ENCODE data around the gene LCAT.

LCAT gene, protein sequence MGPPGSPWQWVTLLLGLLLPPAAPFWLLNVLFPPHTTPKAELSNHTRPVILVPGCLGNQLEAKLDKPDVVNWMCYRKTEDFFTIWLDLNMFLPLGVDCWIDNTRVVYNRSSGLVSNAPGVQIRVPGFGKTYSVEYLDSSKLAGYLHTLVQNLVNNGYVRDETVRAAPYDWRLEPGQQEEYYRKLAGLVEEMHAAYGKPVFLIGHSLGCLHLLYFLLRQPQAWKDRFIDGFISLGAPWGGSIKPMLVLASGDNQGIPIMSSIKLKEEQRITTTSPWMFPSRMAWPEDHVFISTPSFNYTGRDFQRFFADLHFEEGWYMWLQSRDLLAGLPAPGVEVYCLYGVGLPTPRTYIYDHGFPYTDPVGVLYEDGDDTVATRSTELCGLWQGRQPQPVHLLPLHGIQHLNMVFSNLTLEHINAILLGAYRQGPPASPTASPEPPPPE

DNA sequence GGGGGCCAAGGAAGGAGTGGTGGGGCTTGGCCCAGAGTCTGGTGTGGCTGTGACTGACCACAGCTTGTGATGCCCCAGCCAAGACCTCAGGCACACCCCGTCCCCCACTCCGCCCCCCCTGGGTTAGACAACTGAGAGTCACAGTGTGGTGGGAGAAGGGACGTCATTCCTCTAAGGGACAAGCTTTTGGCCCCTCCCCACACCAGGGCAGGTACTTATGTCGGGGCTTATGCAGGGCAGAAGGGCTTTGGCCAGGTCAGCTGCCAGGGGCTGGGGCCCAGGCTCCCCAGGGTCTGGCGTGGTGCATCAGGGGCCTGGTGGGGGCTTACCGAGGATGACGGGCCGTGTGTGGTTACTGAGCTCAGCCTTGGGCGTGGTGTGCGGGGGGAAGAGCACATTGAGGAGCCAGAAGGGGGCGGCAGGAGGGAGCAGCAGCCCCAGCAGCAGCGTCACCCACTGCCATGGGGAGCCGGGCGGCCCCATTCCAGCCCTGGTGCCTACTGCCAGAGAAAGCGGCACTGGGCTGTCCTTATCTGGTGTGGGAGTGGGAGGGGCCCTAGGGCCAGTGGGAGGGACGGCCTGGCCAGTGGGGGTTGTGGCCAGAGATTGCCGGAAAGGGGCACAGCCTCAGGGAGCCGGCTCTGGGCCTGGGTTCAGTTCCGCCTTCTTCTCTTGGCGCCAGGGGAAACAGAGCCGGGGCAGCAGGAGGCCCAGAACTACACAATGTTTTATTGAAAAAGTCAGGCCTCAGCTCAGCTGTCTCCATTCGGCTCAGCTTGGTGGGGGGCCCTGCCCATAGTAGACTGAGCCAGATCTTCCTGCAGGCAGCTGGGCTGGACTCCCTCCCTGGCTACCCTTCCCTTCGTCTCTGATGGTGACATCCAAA, at the start of gene LCAT:
TSS of gene LCAT (minus strand) at position 502 of the 886 bp plus-strand sequence. CDS start at position 483, 19 bp downstream.
- WGBS (ENCODE audit: insufficient coverage, insufficient read length) = no CpG with 5 or more reads among the region's 23 CpGs
- no peak for DNase-seq (ENCODE audit: low read depth, low spot score)
- no peak within 1 kb of the TSS for H3K4me3 ChIP-seq (ENCODE audit: low read length)
- peaks cover 44% of the 10 kb centered on the region for H3K36me3 ChIP-seq (ENCODE audit: control insufficient read depth, insufficient read depth, low read length)
- no peaks in the 10 kb centered on the region; the same call in 1 of the 2 replicates for H3K4me1 ChIP-seq (ENCODE audit: control insufficient read depth, insufficient read depth, low read length)
- H3K27me3 ChIP-seq (ENCODE audit: control insufficient read depth, insufficient read depth, low read length) = no peaks in the 10 kb centered on the region
- H3K9me3 ChIP-seq (ENCODE audit: control insufficient read depth, insufficient read depth, low read length) = no peaks in the 10 kb centered on the region
- H3K27ac ChIP-seq (ENCODE audit: low read length) = no peak within 1 kb of the TSS

DNA sequence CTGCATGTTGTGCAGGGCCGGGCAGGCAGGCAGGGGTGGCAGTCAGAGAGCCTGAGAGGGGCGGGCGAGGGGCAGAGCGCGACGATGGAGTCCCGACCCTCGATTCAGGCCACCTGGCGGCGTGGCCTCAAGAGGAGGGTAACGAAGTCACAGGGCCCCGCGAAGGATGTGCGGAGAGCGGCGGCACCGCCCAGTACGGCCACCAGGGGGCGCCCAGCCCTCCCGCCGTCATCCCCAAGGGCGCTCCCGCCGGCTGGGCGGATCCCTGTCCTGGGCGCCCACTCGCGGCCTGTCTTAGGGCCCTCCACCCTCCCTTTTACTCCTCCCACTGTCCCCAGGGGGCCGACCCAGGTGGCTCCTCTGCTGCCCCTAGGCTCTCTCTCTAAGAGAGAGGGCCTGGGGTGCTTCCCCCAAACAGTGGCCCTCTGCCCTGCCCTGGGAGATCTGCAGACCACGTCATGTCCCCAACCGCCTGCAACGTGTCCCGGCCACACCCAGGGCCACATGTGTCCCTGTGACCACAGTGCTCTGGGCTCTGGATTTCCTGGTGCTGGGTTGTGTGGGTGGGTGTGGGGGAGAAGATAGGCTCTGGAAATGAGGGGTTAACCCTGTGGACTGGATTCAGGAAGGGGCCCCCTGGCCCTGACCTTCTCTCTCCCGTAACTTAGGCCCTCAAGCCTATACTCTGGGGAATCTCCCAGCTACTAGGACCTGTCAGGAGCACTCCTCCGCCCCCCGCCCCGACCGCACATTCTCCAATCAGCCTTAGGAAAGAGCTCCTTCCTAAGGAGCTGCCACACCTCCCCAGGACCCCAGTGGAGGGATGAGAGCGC, 49.5 kb upstream of the LCAT start:
- WGBS (ENCODE audit: insufficient coverage, insufficient read length) = no CpG with 5 or more reads among the region's 39 CpGs
- Histone ChIP-seq H3K9me3 (ENCODE audit: control insufficient read depth, insufficient read depth, low read length) (no peaks in the 10 kb centered on the region), H3K27ac (ENCODE audit: low read length) (no peak overlapping the region), H3K27me3 (ENCODE audit: control insufficient read depth, insufficient read depth, low read length) (no peaks in the 10 kb centered on the region), H3K4me1 (ENCODE audit: control insufficient read depth, insufficient read depth, low read length) (no peaks in the 10 kb centered on the region), H3K36me3 (ENCODE audit: control insufficient read depth, insufficient read depth, low read length) (no peaks in the 10 kb centered on the region), H3K4me3 (ENCODE audit: low read length) (no peak overlapping the region)
- no peak for DNase-seq (ENCODE audit: low read depth, low spot score)

DNA sequence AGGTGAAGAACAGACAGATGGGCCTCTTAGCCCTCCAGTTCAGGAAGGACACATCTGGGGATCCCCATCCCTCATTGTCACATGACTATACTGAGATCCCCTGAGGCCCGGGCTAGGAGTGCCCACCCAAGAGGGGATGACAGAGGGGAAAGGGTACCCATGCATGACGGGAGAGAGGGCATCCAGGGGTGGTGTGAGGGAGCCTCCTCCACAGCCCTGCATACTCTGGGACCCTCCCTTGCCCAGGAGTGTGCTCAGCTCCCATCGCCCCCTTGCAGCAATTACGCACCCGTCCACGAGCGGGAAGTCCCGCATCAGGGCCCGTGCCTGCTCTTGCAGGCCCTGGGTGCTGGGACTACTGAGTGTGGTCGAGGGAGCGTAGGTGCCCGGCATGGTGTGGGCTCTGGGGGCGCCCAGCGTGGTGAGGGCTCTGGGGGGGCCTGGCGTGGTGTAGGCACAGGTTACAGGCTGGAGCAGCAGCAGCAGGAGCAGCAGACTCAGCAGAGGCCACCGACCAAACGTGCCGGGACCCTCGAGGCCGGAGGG, 48.8 kb upstream of the LCAT start:
- Histone ChIP-seq H3K27ac (ENCODE audit: low read length) (no peak overlapping the region), H3K36me3 (ENCODE audit: control insufficient read depth, insufficient read depth, low read length) (no peaks in the 10 kb centered on the region), H3K9me3 (ENCODE audit: control insufficient read depth, insufficient read depth, low read length) (no peaks in the 10 kb centered on the region), H3K27me3 (ENCODE audit: control insufficient read depth, insufficient read depth, low read length) (no peaks in the 10 kb centered on the region), H3K4me1 (ENCODE audit: control insufficient read depth, insufficient read depth, low read length) (no peaks in the 10 kb centered on the region), H3K4me3 (ENCODE audit: low read length) (no peak overlapping the region)
- WGBS (ENCODE audit: insufficient coverage, insufficient read length) = no CpG with 5 or more reads among the region's 20 CpGs
- no peak for DNase-seq (ENCODE audit: low read depth, low spot score)

DNA sequence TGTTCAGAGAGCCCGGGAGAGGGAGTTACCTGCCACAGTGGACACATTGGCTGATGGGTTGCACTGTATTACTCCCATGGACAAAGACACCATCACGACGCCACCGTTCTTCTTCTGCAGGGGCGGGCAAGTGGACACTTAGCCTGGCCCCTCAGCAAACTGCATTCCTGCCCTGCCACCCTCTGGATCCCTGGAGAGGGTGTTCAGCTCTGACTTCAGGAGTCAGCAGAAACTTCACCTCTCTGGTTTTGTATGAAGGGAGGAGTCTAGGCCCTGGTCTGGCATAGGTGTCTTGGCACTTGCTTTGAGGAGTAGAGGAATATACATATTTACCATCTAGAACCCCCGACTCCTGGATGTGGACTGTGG, 46.1 kb upstream of the LCAT start:
- WGBS (ENCODE audit: insufficient coverage, insufficient read length) = no CpG with 5 or more reads among the region's 6 CpGs
- no peaks in the 10 kb centered on the region for H3K9me3 ChIP-seq (ENCODE audit: control insufficient read depth, insufficient read depth, low read length)
- H3K36me3 ChIP-seq (ENCODE audit: control insufficient read depth, insufficient read depth, low read length) = no peaks in the 10 kb centered on the region
- DNase-seq (ENCODE audit: low read depth, low spot score) = no peak
- no peak overlapping the region for H3K27ac ChIP-seq (ENCODE audit: low read length)
- H3K4me3 ChIP-seq (ENCODE audit: low read length) = no peak overlapping the region
- no peaks in the 10 kb centered on the region for H3K27me3 ChIP-seq (ENCODE audit: control insufficient read depth, insufficient read depth, low read length)
- H3K4me1 ChIP-seq (ENCODE audit: control insufficient read depth, insufficient read depth, low read length) = no peaks in the 10 kb centered on the region

DNA sequence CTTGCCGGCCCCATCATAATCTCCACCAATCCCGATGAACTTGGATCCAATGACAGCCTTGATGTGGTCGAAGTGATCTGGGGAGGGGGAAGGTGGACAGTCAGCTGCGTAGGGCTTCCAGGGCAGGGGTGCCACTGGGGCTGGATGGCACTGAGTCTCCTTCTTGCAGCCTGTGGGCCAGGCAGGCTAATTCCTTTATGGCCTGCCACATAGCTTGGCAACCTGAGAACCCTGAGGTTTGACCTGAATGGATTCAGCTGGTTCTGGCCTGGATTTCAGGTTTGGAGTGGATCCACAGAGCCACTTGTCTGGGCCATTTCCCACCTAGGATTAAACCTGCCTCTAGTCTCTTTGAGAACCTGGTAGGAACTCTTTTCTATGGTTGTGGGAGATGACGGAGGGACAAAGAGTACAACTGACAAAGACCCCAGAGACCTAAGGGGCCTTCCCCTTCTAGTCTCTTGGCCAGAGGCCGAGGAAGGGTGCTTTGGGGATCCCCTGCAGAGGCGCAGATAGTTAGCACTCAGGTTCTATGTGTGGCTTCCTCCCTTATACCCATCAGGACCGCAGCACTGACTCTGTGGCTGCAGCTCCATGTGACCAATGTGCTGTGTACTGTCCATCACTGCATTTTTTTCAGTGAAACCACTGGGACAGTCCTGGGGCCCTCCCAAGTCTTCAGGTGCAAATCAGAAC, 45.5 kb upstream of the LCAT start:
- no peak overlapping the region for H3K4me3 ChIP-seq (ENCODE audit: low read length)
- H3K36me3 ChIP-seq (ENCODE audit: control insufficient read depth, insufficient read depth, low read length) = no peaks in the 10 kb centered on the region
- no peaks in the 10 kb centered on the region for H3K4me1 ChIP-seq (ENCODE audit: control insufficient read depth, insufficient read depth, low read length)
- H3K27ac ChIP-seq (ENCODE audit: low read length) = no peak overlapping the region
- WGBS (ENCODE audit: insufficient coverage, insufficient read length) = no CpG with 5 or more reads among the region's 8 CpGs
- DNase-seq (ENCODE audit: low read depth, low spot score) = no peak
- H3K27me3 ChIP-seq (ENCODE audit: control insufficient read depth, insufficient read depth, low read length) = no peaks in the 10 kb centered on the region
- H3K9me3 ChIP-seq (ENCODE audit: control insufficient read depth, insufficient read depth, low read length) = no peaks in the 10 kb centered on the region

DNA sequence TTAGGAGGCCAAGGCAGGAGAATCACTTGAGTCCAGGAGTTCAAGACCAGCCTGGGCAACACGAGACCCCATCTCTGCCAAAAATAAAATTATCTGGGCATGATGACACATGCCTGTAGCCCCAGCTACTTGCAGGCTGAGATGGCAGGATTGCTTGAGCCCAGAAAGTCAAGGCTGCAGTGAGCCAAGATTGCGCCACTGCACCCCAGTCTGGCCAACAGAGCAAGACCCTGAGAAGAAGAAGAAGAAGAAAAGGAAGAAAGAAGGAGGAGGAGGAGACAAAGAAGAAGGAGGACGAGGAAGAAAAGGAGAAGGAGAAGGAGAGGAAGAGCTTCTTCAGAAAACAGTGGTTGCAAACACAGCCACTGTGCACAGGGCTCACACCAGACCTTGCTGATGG, 44.8 kb upstream of the LCAT start:
- WGBS (ENCODE audit: insufficient coverage, insufficient read length) = no CpG with 5 or more reads among the region's 3 CpGs
- no peaks in the 10 kb centered on the region for H3K27me3 ChIP-seq (ENCODE audit: control insufficient read depth, insufficient read depth, low read length)
- H3K9me3 ChIP-seq (ENCODE audit: control insufficient read depth, insufficient read depth, low read length) = no peaks in the 10 kb centered on the region
- no peak for DNase-seq (ENCODE audit: low read depth, low spot score)
- no peak overlapping the region for H3K27ac ChIP-seq (ENCODE audit: low read length)
- H3K4me1 ChIP-seq (ENCODE audit: control insufficient read depth, insufficient read depth, low read length) = no peaks in the 10 kb centered on the region
- H3K36me3 ChIP-seq (ENCODE audit: control insufficient read depth, insufficient read depth, low read length) = no peaks in the 10 kb centered on the region
- H3K4me3 ChIP-seq (ENCODE audit: low read length) = no peak overlapping the region

DNA sequence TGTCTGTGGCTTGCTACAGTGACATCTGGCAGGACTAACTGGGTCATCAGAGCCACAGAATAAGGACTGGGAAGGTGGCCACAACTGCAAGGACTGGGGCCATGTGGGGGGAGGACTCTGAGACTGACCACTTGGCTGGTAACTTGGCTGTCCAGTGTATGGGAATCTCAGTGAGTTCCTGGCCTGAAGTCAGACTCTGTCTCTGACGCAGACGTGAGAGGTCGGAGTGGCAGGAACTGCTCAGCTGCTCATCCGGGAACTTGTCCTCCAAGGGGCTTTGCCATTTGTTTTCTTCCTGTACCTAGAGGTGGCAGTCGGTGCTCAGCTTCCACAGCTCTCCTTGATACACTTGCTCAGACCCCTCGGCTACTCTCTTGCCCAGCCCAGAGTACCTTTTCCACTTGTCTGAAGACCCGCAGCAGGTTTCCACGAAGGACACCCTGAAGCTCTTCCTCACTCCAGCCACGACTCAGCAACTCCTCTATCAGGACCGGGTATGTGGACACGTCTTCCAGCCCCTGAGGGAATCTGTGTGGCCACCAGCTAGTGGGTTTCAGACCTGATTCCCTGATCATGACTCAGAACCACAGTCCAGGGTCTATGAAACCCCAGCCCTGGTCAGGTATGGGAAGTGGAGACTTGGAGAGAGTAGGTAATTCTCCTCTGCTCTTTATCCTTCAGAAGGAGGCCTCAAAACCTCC, 43.7 kb upstream of the LCAT start:
- H3K36me3 ChIP-seq (ENCODE audit: control insufficient read depth, insufficient read depth, low read length) = no peaks in the 10 kb centered on the region
- no peaks in the 10 kb centered on the region for H3K9me3 ChIP-seq (ENCODE audit: control insufficient read depth, insufficient read depth, low read length)
- H3K4me3 ChIP-seq (ENCODE audit: low read length) = no peak overlapping the region
- no peak for DNase-seq (ENCODE audit: low read depth, low spot score)
- no peaks in the 10 kb centered on the region for H3K27me3 ChIP-seq (ENCODE audit: control insufficient read depth, insufficient read depth, low read length)
- WGBS (ENCODE audit: insufficient coverage, insufficient read length) = no CpG with 5 or more reads among the region's 11 CpGs
- H3K27ac ChIP-seq (ENCODE audit: low read length) = no peak overlapping the region
- H3K4me1 ChIP-seq (ENCODE audit: control insufficient read depth, insufficient read depth, low read length) = no peaks in the 10 kb centered on the region

DNA sequence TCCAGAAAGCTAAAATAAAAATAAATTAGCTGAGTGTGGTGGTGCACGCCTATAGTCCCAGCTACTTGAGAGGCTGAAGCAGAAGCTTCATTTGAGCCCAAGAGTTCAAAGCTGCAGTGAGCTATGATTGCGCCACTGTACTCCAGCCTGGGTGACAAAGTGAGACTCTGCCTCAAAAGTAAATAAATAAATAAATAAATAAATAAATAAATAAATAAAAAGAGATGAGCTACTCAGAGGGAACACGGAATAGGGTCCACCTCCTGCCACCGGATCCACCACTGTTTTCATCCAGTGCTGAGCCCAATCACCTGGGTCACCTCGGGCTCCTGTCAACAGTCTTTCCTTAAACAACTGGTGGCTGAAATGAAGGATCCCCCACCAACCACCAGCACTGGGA, 43.0 kb upstream of the LCAT start:
- Histone ChIP-seq H3K27me3 (ENCODE audit: control insufficient read depth, insufficient read depth, low read length) (no peaks in the 10 kb centered on the region), H3K9me3 (ENCODE audit: control insufficient read depth, insufficient read depth, low read length) (no peaks in the 10 kb centered on the region), H3K4me1 (ENCODE audit: control insufficient read depth, insufficient read depth, low read length) (no peaks in the 10 kb centered on the region), H3K27ac (ENCODE audit: low read length) (no peak overlapping the region), H3K4me3 (ENCODE audit: low read length) (no peak overlapping the region), H3K36me3 (ENCODE audit: control insufficient read depth, insufficient read depth, low read length) (no peaks in the 10 kb centered on the region; the same call in 1 of the 2 replicates)
- WGBS (ENCODE audit: insufficient coverage, insufficient read length) = no CpG with 5 or more reads among the region's 5 CpGs
- DNase-seq (ENCODE audit: low read depth, low spot score) = no peak

DNA sequence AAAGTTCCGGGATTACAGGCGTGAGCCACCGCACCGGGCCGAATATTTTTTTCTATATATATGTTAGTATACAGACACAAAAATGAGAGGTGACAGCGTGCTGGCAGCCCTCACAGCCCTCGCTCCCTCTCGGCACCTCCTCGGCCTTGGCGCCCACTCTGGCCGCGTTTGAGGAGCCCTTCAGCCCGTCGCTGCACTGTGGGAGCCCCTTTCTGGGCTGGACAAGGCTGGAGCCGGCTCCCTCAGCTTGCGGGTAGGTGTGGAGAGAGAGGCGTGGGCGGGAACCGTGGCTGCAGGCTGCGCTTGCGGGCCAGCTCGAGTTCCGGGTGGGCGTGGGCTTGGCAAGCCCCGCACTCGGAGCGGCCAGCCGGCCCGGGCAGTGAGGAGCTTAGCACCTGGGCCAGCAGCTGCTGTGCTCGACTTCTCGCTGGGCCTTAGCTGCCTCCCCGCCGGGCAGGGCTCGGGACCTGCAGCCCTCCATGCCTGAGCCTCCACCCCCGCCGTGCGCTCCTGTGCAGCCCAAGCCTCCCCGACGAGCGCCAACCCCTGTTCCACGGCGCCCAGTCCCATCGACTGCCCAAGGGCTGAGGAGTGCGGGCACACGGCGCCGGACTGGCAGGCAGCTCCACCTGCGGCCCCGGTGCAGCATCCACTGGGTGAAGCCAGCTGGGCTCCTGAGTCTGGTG, 38.2 kb upstream of the LCAT start:
- H3K27me3 ChIP-seq (ENCODE audit: control insufficient read depth, insufficient read depth, low read length) = no peaks in the 10 kb centered on the region
- no peaks in the 10 kb centered on the region for H3K9me3 ChIP-seq (ENCODE audit: control insufficient read depth, insufficient read depth, low read length)
- H3K4me1 ChIP-seq (ENCODE audit: control insufficient read depth, insufficient read depth, low read length) = no peaks in the 10 kb centered on the region; the same call in 1 of the 2 replicates
- H3K27ac ChIP-seq (ENCODE audit: low read length) = no peak overlapping the region
- no peaks in the 10 kb centered on the region; the same call in 1 of the 2 replicates for H3K36me3 ChIP-seq (ENCODE audit: control insufficient read depth, insufficient read depth, low read length)
- H3K4me3 ChIP-seq (ENCODE audit: low read length) = no peak overlapping the region
- DNase-seq (ENCODE audit: low read depth, low spot score) = no peak
- no CpG with 5 or more reads among the region's 49 CpGs for WGBS (ENCODE audit: insufficient coverage, insufficient read length)

Data from iPS DF 6.9 (cell line).